Activated naive CD4-positive, alpha-beta T cell treated with anti-CD3 and anti-CD28 coated beads, Interleukin-2, amount 50 U/mL, for 24 hours (primary cell): ENCODE results near the gene PARD3B.

Source experiments
- H3K27ac Mint-ChIP-seq: one replicate; pipeline ENCODE4 v1.8.0; 2021; ENCODE audit warnings: mild to moderate bottlenecking, mixed read lengths
- H3K27me3 Mint-ChIP-seq: one replicate; pipeline ENCODE4 v1.8.0; 2021; ENCODE audit warnings: mixed read lengths
- H3K36me3 Mint-ChIP-seq: one replicate; pipeline ENCODE4 v1.8.0; 2021; ENCODE audit warnings: mixed read lengths
- H3K4me1 Mint-ChIP-seq: one replicate; pipeline ENCODE4 v1.8.0; 2021; ENCODE audit warnings: mixed read lengths
- H3K4me3 Mint-ChIP-seq: one replicate; pipeline ENCODE4 v1.8.0; 2021; ENCODE audit warnings: mild to moderate bottlenecking, mixed read lengths
- H3K9me3 Mint-ChIP-seq: one replicate; pipeline ENCODE4 v1.8.0; 2021; ENCODE audit warnings: mixed read lengths

PARD3B gene

DNA sequence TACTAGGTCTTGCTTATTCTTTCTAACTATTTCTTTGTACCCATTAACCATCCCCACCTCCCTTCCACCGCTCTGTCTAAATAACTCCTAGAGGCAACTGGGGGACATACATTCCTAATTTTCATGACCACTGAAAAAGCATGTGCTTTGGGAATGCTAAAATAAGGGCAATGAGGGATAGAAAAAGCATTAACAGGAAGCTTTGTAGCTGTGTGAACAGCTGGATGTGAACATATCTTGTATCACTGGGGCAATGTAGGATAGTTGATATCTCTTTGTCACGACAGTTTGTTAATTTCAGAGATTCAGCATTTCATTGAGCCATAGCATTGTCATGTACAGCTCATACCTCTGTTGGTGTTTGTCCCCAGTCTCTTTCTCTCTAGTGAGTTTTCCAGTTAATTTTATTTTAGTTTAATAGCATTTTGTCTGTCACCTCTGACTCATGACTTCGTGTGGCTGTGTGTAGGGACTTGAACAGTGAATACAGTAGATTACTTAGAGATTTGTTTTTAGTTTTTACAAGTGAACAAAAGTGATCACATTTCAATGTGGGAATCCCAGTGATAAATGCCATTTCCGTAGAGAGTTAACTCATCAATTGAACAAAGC lies 906.7 kb downstream of the PARD3B start:
- H3K9me3 Mint-ChIP-seq = no peaks in the 10 kb centered on the region
- no peak overlapping the region for H3K4me3 Mint-ChIP-seq
- no peak overlapping the region for H3K27ac Mint-ChIP-seq
- no peaks in the 10 kb centered on the region for H3K27me3 Mint-ChIP-seq
- no peaks in the 10 kb centered on the region for H3K36me3 Mint-ChIP-seq
- no peaks in the 10 kb centered on the region for H3K4me1 Mint-ChIP-seq

DNA sequence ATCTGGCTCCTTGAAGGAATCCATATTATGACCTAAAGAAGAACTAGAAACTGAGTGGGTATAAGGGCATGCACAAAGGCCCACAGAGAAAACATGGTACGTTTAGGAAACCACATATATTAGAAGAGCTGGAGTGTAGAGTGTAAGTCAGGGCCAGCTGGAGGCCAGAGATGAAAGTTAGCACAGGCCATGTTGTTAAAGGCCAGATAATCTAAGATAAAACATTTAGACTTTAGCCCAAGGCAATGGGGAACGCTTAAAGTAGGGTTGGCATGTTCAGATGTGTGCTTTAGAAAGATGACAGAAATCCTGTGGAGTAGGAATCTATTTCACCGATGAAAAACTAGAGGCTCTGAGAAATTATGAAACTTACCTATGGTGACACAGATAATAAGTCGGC lies 907.9 kb downstream of the PARD3B start:
- Mint-ChIP-seq H3K9me3 (no peaks in the 10 kb centered on the region), H3K4me3 (no peak overlapping the region), H3K4me1 (no peaks in the 10 kb centered on the region), H3K27me3 (no peaks in the 10 kb centered on the region), H3K27ac (no peak overlapping the region), H3K36me3 (no peaks in the 10 kb centered on the region)

DNA sequence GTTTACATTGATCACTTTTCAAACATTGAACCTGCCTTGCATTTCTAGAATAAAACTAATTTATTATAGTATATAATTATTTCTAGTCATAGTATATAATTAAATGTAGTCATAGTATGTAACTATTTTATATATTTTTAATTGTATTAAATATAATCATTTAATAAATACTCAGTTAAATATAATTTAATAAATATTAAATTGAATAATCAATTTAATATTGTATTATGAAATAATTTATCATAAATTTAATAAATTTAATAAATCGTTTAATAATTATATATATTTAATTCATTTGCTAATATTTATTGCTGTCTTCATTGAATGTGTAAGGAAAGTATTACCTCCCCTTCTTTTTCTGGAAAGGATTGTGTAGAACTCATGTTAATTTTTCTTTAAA lies 911.4 kb downstream of the PARD3B start:
- Mint-ChIP-seq H3K9me3 (no peaks in the 10 kb centered on the region), H3K4me3 (no peak overlapping the region), H3K27me3 (no peaks in the 10 kb centered on the region), H3K4me1 (no peaks in the 10 kb centered on the region), H3K36me3 (no peaks in the 10 kb centered on the region), H3K27ac (no peak overlapping the region)

DNA sequence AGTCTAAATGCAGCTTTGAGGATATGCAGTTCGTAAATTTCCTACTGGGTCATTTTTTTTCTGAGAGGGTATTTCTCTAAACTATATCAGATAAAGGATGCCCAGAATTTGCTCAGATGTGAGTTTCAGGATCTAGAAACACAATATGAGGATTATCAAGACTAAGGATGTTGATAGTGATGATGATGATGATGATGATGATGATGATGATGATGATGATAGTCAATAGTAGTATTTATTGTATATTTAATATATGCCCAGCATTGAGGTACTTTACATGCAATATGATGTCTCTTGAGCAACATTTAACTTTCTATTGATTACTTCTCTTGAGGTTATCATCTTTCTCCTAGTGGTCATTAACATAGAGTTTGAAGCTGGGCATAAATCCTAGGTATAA lies 914.9 kb downstream of the PARD3B start:
- no peaks in the 10 kb centered on the region for H3K36me3 Mint-ChIP-seq
- H3K4me3 Mint-ChIP-seq = no peak overlapping the region
- no peaks in the 10 kb centered on the region for H3K9me3 Mint-ChIP-seq
- H3K27me3 Mint-ChIP-seq = no peaks in the 10 kb centered on the region
- no peaks in the 10 kb centered on the region for H3K4me1 Mint-ChIP-seq
- H3K27ac Mint-ChIP-seq = no peak overlapping the region

DNA sequence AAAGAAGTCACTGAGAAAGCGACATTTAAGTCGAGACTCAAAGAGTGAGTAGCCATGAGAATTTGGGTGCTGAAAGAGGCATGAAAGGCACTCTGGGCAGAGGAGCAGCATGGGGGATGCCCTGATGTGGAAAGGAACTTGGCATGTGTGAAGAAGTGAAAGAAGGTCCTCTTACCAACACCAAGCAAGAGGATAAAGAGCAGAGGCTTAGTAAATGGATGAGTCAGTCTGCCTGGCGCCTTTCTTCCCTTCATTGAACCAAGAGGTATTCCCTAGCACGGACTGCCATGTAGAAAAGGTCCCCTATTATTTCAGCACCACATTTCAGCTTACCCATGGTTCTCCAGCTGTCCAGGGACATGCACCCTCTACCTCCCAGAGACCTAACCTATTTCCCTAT lies 915.9 kb downstream of the PARD3B start:
- H3K4me1 Mint-ChIP-seq = no peaks in the 10 kb centered on the region
- H3K27me3 Mint-ChIP-seq = no peaks in the 10 kb centered on the region
- no peaks in the 10 kb centered on the region for H3K9me3 Mint-ChIP-seq
- H3K36me3 Mint-ChIP-seq = no peaks in the 10 kb centered on the region
- no peak overlapping the region for H3K27ac Mint-ChIP-seq
- H3K4me3 Mint-ChIP-seq = no peak overlapping the region

DNA sequence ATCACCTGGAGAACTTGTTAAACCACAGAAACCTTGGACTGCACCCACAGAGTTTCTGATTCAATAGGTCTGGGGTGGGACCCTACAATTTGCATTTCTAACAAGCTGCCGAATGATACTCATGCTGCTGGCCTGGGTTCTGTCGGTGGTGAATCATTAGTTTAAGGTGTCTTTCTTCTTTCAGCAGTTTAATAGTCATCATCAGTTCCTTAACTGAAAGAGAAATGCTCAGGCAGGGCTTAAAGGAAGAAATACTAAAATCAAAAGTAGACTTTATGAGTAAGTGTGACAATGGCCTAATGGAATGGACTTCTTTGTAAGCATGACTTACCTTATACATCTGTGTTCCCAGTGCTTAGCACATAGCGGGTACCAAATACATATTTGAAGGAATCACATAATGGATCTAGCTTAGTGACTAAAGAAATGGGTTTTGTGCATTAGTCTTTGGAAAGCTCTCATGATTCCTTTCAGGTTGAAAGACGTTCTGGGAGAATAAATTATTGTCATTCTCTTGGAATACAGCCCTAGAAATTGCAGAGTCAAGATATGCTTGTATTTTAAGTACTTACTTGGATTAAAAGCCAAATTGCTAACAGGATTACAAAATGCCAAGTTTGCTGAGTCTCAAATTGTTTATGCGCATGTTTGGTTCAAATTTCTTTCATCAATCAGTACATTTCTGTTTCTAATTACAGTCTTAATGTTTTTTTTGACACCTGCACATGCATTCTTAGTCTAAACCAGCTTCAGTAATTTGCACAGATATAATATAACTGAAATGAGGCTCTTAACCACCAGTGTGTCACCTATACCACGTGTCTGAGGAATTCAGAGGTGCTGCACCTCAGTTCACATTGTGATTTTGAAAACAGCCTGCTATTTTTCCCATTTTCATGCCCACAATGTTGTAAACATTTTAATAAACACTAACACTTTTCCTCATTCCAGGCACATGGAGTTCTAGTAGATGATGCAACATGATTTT lies 916.7 kb downstream of the PARD3B start:
- no peak overlapping the region for H3K4me3 Mint-ChIP-seq
- H3K27me3 Mint-ChIP-seq = no peaks in the 10 kb centered on the region
- H3K4me1 Mint-ChIP-seq = no peaks in the 10 kb centered on the region
- no peaks in the 10 kb centered on the region for H3K36me3 Mint-ChIP-seq
- H3K9me3 Mint-ChIP-seq = no peaks in the 10 kb centered on the region
- H3K27ac Mint-ChIP-seq = no peak overlapping the region

DNA sequence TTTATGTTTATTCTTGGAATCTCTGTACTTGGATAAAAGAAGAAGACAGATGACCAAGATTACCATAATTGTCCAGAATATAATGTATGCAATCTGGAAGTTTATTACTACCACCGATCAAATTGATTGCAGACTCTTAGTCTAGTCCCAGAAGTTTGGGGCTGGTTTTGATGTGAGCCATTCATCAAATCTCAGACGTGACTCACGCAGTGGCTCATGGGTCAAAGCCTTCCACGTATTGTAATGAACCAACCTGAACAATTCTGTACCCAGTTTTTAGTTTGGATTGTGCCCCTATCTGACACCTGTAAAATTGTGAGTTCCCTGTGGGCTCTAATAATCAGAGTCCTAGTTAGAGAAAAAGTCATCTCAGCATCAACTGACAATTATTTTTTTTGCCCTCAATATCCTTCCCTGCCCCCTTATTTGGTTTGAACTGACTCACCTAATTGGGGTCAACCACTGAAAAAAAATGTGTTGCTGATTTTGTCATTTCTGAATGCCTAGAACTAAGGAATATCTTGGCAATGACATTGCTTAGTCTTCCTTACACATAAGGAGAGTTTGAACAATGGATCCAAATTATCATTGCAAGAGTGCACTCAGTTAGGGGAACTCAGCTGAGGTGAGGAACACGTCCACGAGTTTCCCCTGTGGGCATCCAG lies 917.5 kb downstream of the PARD3B start:
- Mint-ChIP-seq H3K36me3 (no peaks in the 10 kb centered on the region), H3K4me1 (no peaks in the 10 kb centered on the region), H3K9me3 (no peaks in the 10 kb centered on the region), H3K4me3 (no peak overlapping the region), H3K27ac (no peak overlapping the region), H3K27me3 (no peaks in the 10 kb centered on the region)

DNA sequence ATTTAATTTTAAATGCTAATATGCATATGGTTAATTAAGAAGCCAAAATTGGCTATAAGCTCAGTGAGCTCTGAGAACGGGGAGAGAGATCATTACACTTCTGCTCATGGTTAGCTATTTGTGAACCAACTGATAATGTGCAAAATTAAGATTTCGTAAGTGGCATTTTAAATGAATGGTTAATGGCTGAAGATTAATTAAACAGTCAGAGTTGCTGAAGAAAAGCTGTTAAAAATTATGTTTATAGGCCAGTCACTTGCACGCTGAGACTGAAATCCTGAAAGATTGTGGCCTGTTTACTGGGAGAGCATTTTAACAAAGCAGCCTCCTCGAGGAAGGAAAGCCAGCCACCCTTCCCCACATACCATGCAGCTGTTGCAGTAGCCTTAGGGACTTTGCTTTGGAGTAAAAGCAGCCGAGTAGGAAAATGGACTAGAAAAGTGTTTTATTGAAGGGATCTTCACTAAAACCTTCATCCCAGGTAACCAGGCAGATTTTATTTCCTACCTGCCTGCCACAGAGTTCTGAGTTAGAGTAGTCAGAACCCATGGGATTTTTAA lies 918.3 kb downstream of the PARD3B start:
- no peaks in the 10 kb centered on the region for H3K36me3 Mint-ChIP-seq
- H3K9me3 Mint-ChIP-seq = no peaks in the 10 kb centered on the region
- no peaks in the 10 kb centered on the region for H3K4me1 Mint-ChIP-seq
- H3K27ac Mint-ChIP-seq = no peak overlapping the region
- H3K4me3 Mint-ChIP-seq = no peak overlapping the region
- H3K27me3 Mint-ChIP-seq = no peaks in the 10 kb centered on the region

DNA sequence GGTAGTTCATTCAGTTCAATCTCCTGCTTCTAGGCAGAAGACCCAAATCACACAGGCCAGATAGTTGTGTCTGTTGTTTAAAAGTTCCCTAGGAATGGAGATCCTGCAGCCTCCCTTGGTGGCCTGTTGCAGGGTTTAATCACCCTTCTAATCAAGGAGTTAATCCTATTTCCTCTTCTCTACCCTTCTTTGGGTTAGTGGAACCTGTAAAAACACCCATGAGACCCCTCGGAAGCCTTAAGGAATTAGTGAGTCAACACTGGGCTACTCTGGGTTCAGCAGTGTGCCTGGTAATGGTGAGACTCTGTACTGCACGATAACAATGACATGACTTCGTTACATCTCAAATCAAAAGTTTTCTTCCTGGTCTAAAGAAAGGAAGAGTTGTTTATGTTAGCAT lies 919.4 kb downstream of the PARD3B start:
- no peak overlapping the region for H3K27ac Mint-ChIP-seq
- no peaks in the 10 kb centered on the region for H3K27me3 Mint-ChIP-seq
- no peaks in the 10 kb centered on the region for H3K36me3 Mint-ChIP-seq
- no peak overlapping the region for H3K4me3 Mint-ChIP-seq
- H3K9me3 Mint-ChIP-seq = no peaks in the 10 kb centered on the region
- H3K4me1 Mint-ChIP-seq = no peaks in the 10 kb centered on the region

DNA sequence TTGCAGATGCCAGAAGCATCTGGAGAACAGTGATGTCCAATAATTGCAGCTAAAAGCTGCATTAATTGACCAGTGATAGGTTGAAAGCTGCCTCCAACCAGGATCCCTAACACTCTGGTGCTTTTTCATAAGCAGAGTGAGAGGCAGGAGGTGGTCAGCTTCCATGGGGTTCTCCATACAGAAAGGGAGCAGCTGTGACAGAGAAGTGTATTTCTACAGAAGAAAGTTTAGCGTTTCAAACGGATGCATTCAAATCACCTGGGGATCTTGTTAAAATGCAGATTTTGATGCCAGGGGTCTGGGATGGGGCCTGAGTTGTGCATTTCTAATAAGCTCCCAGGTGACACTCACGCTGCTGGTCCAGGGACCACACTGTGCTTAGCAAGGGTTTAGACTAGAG lies 920.5 kb downstream of the PARD3B start:
- no peaks in the 10 kb centered on the region for H3K9me3 Mint-ChIP-seq

DNA sequence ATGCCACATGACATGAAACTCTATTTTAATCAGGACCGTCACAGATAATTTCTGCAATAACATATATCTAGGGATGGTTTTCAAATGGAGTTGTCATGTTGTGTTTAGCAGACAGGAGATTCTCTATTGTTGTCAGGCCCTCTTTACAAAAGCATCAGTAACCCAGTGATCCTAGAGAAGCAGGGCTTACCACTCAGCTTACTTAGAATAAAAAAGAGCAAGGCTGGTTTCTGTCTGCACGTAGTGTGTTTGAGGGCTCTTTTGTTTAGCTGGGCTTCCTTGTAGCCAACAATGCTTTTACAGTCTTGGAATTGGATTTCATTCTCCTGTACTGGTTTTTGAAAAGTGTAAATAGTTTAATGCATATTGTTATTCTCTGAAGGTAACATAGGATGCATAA lies 926.5 kb downstream of the PARD3B start:
- H3K9me3 Mint-ChIP-seq = no peaks in the 10 kb centered on the region
- no peaks in the 10 kb centered on the region for H3K4me1 Mint-ChIP-seq
- H3K4me3 Mint-ChIP-seq = no peak overlapping the region
- H3K36me3 Mint-ChIP-seq = no peaks in the 10 kb centered on the region
- H3K27ac Mint-ChIP-seq = no peak overlapping the region
- H3K27me3 Mint-ChIP-seq = no peaks in the 10 kb centered on the region

More for the DNA sequence above, 920.5 kb downstream of the PARD3B start:
- Mint-ChIP-seq H3K27ac (no peak overlapping the region), H3K36me3 (no peaks in the 10 kb centered on the region), H3K4me3 (no peak overlapping the region), H3K4me1 (no peaks in the 10 kb centered on the region), H3K27me3 (no peaks in the 10 kb centered on the region)

DNA sequence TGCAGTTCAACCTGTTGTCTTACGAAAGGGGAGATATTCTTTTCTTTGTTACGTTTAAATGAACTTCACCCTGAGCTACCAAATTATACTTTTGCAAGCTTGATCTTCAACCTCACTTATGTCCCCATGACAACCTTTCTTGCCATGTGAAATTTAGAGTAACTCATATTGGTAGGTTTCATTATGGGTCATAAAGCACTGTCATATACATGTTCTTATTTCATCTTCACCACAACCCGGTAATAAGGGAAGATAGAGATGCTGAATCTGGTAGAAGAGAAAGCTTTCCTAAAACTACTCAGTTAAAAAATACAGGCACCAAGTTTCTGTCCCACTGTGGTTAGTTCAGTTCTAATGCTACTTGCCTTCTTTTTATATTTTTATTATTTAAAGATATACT lies 928.5 kb downstream of the PARD3B start:
- Mint-ChIP-seq H3K27ac (no peak overlapping the region), H3K4me1 (no peaks in the 10 kb centered on the region), H3K4me3 (no peak overlapping the region), H3K36me3 (no peaks in the 10 kb centered on the region), H3K9me3 (no peaks in the 10 kb centered on the region), H3K27me3 (no peaks in the 10 kb centered on the region)

DNA sequence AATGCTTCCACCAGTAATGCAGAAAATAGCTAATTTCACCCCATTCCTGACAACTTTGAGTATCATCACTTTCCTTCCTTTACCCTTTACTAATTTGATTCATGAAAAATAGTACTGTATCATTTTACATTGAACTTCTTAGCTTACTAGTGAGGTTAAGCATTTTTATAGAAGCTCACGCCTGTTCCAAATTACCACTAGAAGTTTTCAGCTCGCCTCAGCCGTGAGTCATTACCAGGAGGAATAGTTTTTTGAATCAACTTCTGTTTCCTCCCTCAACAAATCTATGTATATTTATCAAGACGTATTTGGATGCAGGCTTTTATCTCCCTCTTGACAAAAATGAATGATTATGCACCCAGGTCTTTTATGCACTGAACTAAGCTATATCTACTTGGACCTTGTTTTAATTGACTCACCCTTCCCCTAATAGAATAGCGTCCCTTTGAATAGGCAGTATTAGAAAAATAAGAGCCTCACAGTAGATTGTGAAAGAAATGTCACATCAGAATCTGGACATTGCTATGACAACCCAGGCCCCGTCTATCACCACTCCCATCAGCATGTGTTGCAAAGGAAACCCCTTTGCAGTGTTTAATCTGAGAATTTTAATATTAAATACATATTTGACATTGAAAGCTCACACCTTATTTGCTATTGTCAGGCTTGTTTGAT lies 929.6 kb downstream of the PARD3B start:
- Mint-ChIP-seq H3K9me3 (no peaks in the 10 kb centered on the region), H3K27me3 (no peaks in the 10 kb centered on the region), H3K4me1 (no peaks in the 10 kb centered on the region), H3K4me3 (no peak overlapping the region), H3K36me3 (no peaks in the 10 kb centered on the region), H3K27ac (no peak overlapping the region)

DNA sequence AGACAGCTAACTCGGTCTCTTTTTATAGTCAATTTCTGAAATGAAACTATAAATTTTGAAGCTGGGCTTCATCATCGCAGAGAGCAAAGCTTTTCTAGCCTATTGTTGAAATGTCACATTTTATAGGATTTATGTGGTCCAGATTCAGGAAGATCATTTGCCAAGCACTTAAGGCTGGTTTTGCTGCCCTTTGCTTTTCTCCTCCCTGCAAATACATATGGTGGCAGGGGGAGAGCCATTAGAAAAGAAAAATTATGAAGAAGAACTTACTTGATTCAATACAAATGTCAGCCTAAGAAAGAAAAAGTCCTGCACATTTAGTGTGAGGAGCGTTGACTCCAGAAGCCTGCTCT lies 930.1 kb downstream of the PARD3B start:
- H3K27me3 Mint-ChIP-seq = no peaks in the 10 kb centered on the region
- no peak overlapping the region for H3K4me3 Mint-ChIP-seq
- no peaks in the 10 kb centered on the region for H3K36me3 Mint-ChIP-seq
- no peaks in the 10 kb centered on the region for H3K4me1 Mint-ChIP-seq
- H3K9me3 Mint-ChIP-seq = no peaks in the 10 kb centered on the region
- no peak overlapping the region for H3K27ac Mint-ChIP-seq

DNA sequence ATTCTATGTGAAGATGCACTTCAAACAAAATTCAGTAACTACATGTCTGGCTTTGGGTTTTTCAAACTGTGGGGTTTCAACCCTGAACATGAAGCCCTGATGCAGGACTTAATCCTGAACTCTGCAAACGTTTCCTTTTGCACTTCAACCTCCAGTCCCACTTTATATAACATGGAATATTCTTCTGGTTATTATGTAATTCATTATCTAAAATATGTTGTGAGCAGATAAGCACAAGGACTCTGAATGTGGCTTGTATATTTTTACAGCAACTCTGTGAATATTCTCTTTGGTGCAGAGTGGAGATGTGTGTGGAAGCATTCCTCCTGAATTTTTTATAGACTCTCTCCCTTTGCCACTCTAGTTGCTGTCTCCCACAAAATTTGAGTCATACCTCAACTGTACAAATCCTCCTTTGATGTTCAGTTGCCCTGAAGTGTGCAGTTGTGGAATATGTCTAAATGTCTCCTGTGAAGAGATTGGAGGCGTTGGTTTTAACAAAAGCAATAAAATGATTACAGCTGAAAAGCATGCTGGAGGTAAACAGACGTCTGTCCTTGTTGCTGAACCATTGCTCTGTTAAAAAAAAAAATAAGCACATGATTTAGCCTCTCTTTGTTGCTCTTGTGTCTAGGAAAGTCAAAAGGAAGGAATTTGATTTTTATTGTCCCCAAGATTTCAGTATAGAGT lies 931.9 kb downstream of the PARD3B start:
- no peak overlapping the region for H3K27ac Mint-ChIP-seq
- no peaks in the 10 kb centered on the region for H3K36me3 Mint-ChIP-seq
- no peaks in the 10 kb centered on the region for H3K27me3 Mint-ChIP-seq
- no peaks in the 10 kb centered on the region for H3K4me1 Mint-ChIP-seq
- H3K4me3 Mint-ChIP-seq = no peak overlapping the region
- no peaks in the 10 kb centered on the region for H3K9me3 Mint-ChIP-seq
